ENCODE data around the gene PTPRS.

GRCh38 chr19:5351731-5352228 is 11.2 kb upstream of the PTPRS start:
- no peak for TF ChIP-seq CTCF (IDR thresholded peaks at IDR 0.05)
- no peak for TF ChIP-seq EZH2phosphoT487 (IDR thresholded peaks at IDR 0.05)
- TF ChIP-seq EZH2 (IDR thresholded peaks at IDR 0.05) = no peak

Data from neural progenitor cell (in vitro differentiated cells).